ENCODE measurements around the gene OR10X1.

- no peak for TF ChIP-seq GABPA (IDR thresholded peaks at IDR 0.05; ENCODE audit: low read depth)
- no peak for TF ChIP-seq EP300 (IDR thresholded peaks at IDR 0.05; ENCODE audit: borderline replicate concordance in 1 of 2, low read depth in 1 of 2, low read length in 1 of 2)
- no peak for TF ChIP-seq CTCF (IDR thresholded peaks at IDR 0.05)
- no peak for TF ChIP-seq MAX (IDR thresholded peaks at IDR 0.05; ENCODE audit: low read depth)
- TF ChIP-seq NRF1 (IDR thresholded peaks at IDR 0.05; ENCODE audit: low read depth, low read length): no peak
- no peak for TF ChIP-seq USF1 (IDR thresholded peaks at IDR 0.05; ENCODE audit: borderline replicate concordance, low read depth)
- no peak for TF ChIP-seq RAD21 (IDR thresholded peaks at IDR 0.05; ENCODE audit: low read length)
- TF ChIP-seq TAF1 (IDR thresholded peaks at IDR 0.05; ENCODE audit: borderline replicate concordance, low read depth, low read length): no peak
- TF ChIP-seq POLR2AphosphoS5 (IDR thresholded peaks at IDR 0.05; ENCODE audit: low read depth, low read length): no peak
- no peak for TF ChIP-seq EZH2phosphoT487 (IDR thresholded peaks at IDR 0.05; ENCODE audit: borderline replicate concordance, low read depth)
- TF ChIP-seq SIN3A (IDR thresholded peaks at IDR 0.05; ENCODE audit: borderline replicate concordance, low read depth, low read length): no peak
- TF ChIP-seq ZBTB33 (IDR thresholded peaks at IDR 0.05; ENCODE audit: borderline replicate concordance, low read depth): no peak
- no peak for TF ChIP-seq YY1 (IDR thresholded peaks at IDR 0.05; ENCODE audit: low read depth)
Measured at GRCh38 chr1:158537609-158538008, 42.1 kb downstream of the OR10X1 start.

Measured in SK-N-SH (cell line).